ENCODE results near the gene EPOP.

EPOP gene

GRCh38 chr17:38710604-38710962 is 35.8 kb upstream of the EPOP start:
- Histone ChIP-seq H3K4me3 (ENCODE audit: severe bottlenecking) (no peak overlapping the region), H3K9me3 (ENCODE audit: severe bottlenecking) (no peaks in the 10 kb centered on the region), H3K4me1 (ENCODE audit: insufficient read depth, poor library complexity, severe bottlenecking) (no peaks in the 10 kb centered on the region), H3K27ac (ENCODE audit: poor library complexity, severe bottlenecking) (no peak overlapping the region), H3K36me3 (ENCODE audit: low read depth) (peaks cover 46% of the 10 kb centered on the region), H3K27me3 (ENCODE audit: insufficient read depth, poor library complexity, severe bottlenecking) (no peaks in the 10 kb centered on the region)
- no peak for TF ChIP-seq CTCF (IDR thresholded peaks at IDR 0.05; ENCODE audit: poor library complexity, severe bottlenecking)
- ATAC-seq (ENCODE audit: low read depth) (no peak), DNase-seq (ENCODE audit: low spot score) (no peak)

- DNase-seq (ENCODE audit: low spot score) = no peak
Observed at GRCh38 chr17:38709864-38710603, 35.3 kb upstream of the EPOP start.

GRCh38 chr17:38709104-38709820 is 34.5 kb upstream of the EPOP start:
- H3K36me3 ChIP-seq (ENCODE audit: low read depth) = peaks cover 42% of the 10 kb centered on the region
- H3K27ac ChIP-seq (ENCODE audit: poor library complexity, severe bottlenecking) = no peak overlapping the region
- H3K4me1 ChIP-seq (ENCODE audit: insufficient read depth, poor library complexity, severe bottlenecking) = no peaks in the 10 kb centered on the region
- no peak overlapping the region for H3K4me3 ChIP-seq (ENCODE audit: severe bottlenecking)
- H3K9me3 ChIP-seq (ENCODE audit: severe bottlenecking) = no peaks in the 10 kb centered on the region
- no peak for TF ChIP-seq CTCF (IDR thresholded peaks at IDR 0.05; ENCODE audit: poor library complexity, severe bottlenecking)
- DNase-seq (ENCODE audit: low spot score) (no peak), ATAC-seq (ENCODE audit: low read depth) (no peak)
- no peaks in the 10 kb centered on the region for H3K27me3 ChIP-seq (ENCODE audit: insufficient read depth, poor library complexity, severe bottlenecking)

More at GRCh38 chr17:38709864-38710603, 35.3 kb upstream of the EPOP start:
- Histone ChIP-seq H3K27me3 (ENCODE audit: insufficient read depth, poor library complexity, severe bottlenecking) (no peaks in the 10 kb centered on the region), H3K27ac (ENCODE audit: poor library complexity, severe bottlenecking) (no peak overlapping the region), H3K4me1 (ENCODE audit: insufficient read depth, poor library complexity, severe bottlenecking) (no peaks in the 10 kb centered on the region), H3K9me3 (ENCODE audit: severe bottlenecking) (no peaks in the 10 kb centered on the region), H3K36me3 (ENCODE audit: low read depth) (peaks cover 43% of the 10 kb centered on the region), H3K4me3 (ENCODE audit: severe bottlenecking) (no peak overlapping the region)
- ATAC-seq (ENCODE audit: low read depth) = no peak
- TF ChIP-seq CTCF (IDR thresholded peaks at IDR 0.05; ENCODE audit: poor library complexity, severe bottlenecking) = no peak

- no peak for TF ChIP-seq CTCF (IDR thresholded peaks at IDR 0.05; ENCODE audit: poor library complexity, severe bottlenecking)
- Histone ChIP-seq H3K27ac (ENCODE audit: poor library complexity, severe bottlenecking) (no peak overlapping the region), H3K4me3 (ENCODE audit: severe bottlenecking) (no peak overlapping the region), H3K4me1 (ENCODE audit: insufficient read depth, poor library complexity, severe bottlenecking) (no peaks in the 10 kb centered on the region), H3K36me3 (ENCODE audit: low read depth) (peaks cover 29% of the 10 kb centered on the region), H3K27me3 (ENCODE audit: insufficient read depth, poor library complexity, severe bottlenecking) (no peaks in the 10 kb centered on the region), H3K9me3 (ENCODE audit: severe bottlenecking) (no peaks in the 10 kb centered on the region)
- ATAC-seq (ENCODE audit: low read depth) (no peak), DNase-seq (ENCODE audit: low spot score) (no peak)
Observed at GRCh38 chr17:38707678-38708351, 33.1 kb upstream of the EPOP start.

Data from RWPE2 (cell line).